DMS79 (cell line): ENCODE measurements around the gene MORN5.

ENCODE experiments used
- DNase-seq: peaks from one replicate; lab custom pipeline; 2025; lab: John Stamatoyannopoulos, UW

The MORN5 gene

GRCh38 chr9:122143876-122144405, 15.8 kb upstream of the MORN5 start:
- no peak for DNase-seq

GRCh38 chr9:122144836-122145591, 14.7 kb upstream of the MORN5 start:
- DNase-seq: no peak

- no peak for DNase-seq
Observed at GRCh38 chr9:122145592-122145863, 14.2 kb upstream of the MORN5 start.

GRCh38 chr9:122151267-122151828, 8.4 kb upstream of the MORN5 start:
- no peak for DNase-seq

- no peak for DNase-seq
Observed at GRCh38 chr9:122155796-122156195, 3.9 kb upstream of the MORN5 start.

GRCh38 chr9:122158202-122158601, 1.5 kb upstream of the MORN5 start:
- no peak for DNase-seq

- DNase-seq: no peak
Observed at GRCh38 chr9:122159925-122160246, 178 bp downstream of the MORN5 start.

- DNase-seq: no peak
Observed at GRCh38 chr9:122162415-122162814, 2.7 kb downstream of the MORN5 start.

- DNase-seq: no peak
Observed at GRCh38 chr9:122164286-122164685, 4.6 kb downstream of the MORN5 start.

GRCh38 chr9:122168356-122168755, 8.6 kb downstream of the MORN5 start:
- DNase-seq: no peak

- DNase-seq: no peak
Observed at GRCh38 chr9:122172131-122172530, 12.4 kb downstream of the MORN5 start.

GRCh38 chr9:122173670-122174069, 14.0 kb downstream of the MORN5 start:
- DNase-seq: no peak

GRCh38 chr9:122176916-122177315, 17.2 kb downstream of the MORN5 start:
- DNase-seq: no peak

- no peak for DNase-seq
Observed at GRCh38 chr9:122179054-122179689, 19.5 kb downstream of the MORN5 start.

GRCh38 chr9:122179690-122180074, 20.0 kb downstream of the MORN5 start:
- DNase-seq: no peak

- DNase-seq: no peak
Observed at GRCh38 chr9:122180633-122181032, 20.9 kb downstream of the MORN5 start.

- DNase-seq: no peak
Observed at GRCh38 chr9:122183501-122183900, 23.8 kb downstream of the MORN5 start.

GRCh38 chr9:122184551-122184950, 24.8 kb downstream of the MORN5 start:
- DNase-seq: no peak

- DNase-seq: no peak
Observed at GRCh38 chr9:122186301-122186700, 26.6 kb downstream of the MORN5 start.

GRCh38 chr9:122186777-122187470, 27.2 kb downstream of the MORN5 start:
- no peak for DNase-seq

- no peak for DNase-seq
Observed at GRCh38 chr9:122188369-122188768, 28.7 kb downstream of the MORN5 start.

GRCh38 chr9:122190597-122191381, 31.1 kb downstream of the MORN5 start:
- DNase-seq: peak; percentile 91
